Suprapubic skin (tissue), 4 donors: Measurements from ENCODE around the gene EMC1. TPM values are rescaled to one million over a fixed set of nuclear protein-coding genes. Genes with fewer than 3 reads are reported as not detected.

Experiments used
- DNase-seq, 2 donors: peaks; one replicate each; pipeline ENCODE4 v3.0.0-alpha.2; 2019; ENCODE audit warnings: low spot score in 2 of 2
- H3K27ac ChIP-seq: fragments of 200-600 bp; sonication (generic); one replicate; pipeline ENCODE4 v1.5.1; 2019
- H3K27me3 ChIP-seq: fragments of 200-600 bp; sonication (generic); one replicate; pipeline ENCODE4 v1.5.1; 2019
- H3K36me3 ChIP-seq: fragments of 200-600 bp; sonication (generic); one replicate; pipeline ENCODE4 v1.5.1; 2019
- H3K4me1 ChIP-seq: fragments of 200-600 bp; sonication (generic); one replicate; pipeline ENCODE4 v1.5.1; 2019
- H3K4me3 ChIP-seq: fragments of 200-600 bp; sonication (generic); one replicate; pipeline ENCODE4 v1.5.1; 2019; ENCODE audit warnings: mild to moderate bottlenecking
- H3K9me3 ChIP-seq: fragments of 200-600 bp; sonication (generic); one replicate; pipeline ENCODE4 v1.5.1; 2019
- EP300 ChIP-seq: sonication (generic); formaldehyde crosslinking; IDR thresholded peaks from one replicate; pipeline ENCODE4 v1.6.1; 2017; ENCODE audit warnings: antibody characterized with exemption
- POLR2A ChIP-seq, 2 donors: fragments of 450-650 bp; IDR thresholded peaks; one replicate each; pipeline ENCODE4 v1.6.1; 2017; ENCODE audit warnings: antibody characterized with exemption in 2 of 2, mild to moderate bottlenecking in 2 of 2, moderate library complexity in 2 of 2
- POLR2AphosphoS5 ChIP-seq, 3 donors: sonication (generic); formaldehyde crosslinking; IDR thresholded peaks; one replicate each; pipeline ENCODE4 v1.6.1; 2017; ENCODE audit warnings: antibody characterized with exemption in 3 of 3
- WGBS: methylation state at CpG from one replicate; pipeline ENCODE4 v1.1.5; 2018; 5-methylcytosine and 5-hydroxymethylcytosine counted together
- total RNA-seq, 4 donors: library from RNA; depleted of rRNA; stranded (reverse); fragments of >200 nt; gene quantifications; one replicate each; pipeline ENCODE4 v1.1.0, GENCODE V29; 2016
- TF ChIP-seq, protein P1 (sequence below), 2 donors: fragments of 200-600 bp in 1 of 2; fragments of 450-650 bp in 1 of 2; sonication (generic) in 1 of 2; IDR thresholded peaks; one replicate each; pipeline ENCODE4 v1.5.1; 2016 to 2019; ENCODE audit warnings: antibody characterized with exemption in 2 of 2, mild to moderate bottlenecking in 1 of 2, moderate library complexity in 1 of 2

EMC1 gene
- total RNA-seq, 4 donors from 2014 or later: 33.5 to 83.4 (median 48.9) TPM

DNA sequence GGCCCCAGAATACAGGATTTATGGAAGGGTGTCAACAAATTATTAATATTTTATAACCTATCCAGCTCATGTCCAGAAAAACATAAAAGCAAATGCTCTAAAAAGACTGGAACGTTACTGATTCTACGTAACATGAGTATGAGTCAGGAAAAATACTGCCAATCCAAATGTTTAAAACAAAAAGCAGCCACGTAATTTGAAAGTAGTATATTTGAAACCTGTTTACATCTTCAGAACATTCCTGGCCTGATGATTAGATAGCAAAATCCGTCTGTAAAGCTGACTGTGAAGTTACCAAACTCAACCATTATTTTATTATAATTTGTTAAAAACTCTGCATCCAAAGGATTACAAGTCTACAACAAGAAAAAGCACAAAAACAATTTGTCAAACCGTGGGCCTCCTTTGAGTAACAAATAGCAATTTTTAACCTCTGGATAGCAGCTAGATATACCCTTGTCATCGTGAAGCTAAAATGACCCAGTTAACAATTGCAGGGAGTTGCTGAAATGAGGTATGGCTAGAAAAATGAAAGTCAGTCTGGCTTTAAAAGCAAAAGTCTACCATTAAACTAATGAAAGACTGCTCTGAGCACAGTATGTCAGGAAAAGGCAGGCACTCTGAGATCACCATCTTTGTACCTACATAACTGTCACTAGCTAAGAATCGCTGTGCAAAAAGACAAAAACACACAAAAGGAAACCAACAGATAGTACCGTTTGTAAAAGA lies 42.5 kb downstream of the EMC1 start:
- DNase-seq: no peak
- 13% methylated on average over 8 of the region's 8 CpGs for WGBS
- Histone ChIP-seq H3K36me3 (peaks cover 4% of the 10 kb centered on the region), H3K4me1 (peaks cover 57% of the 10 kb centered on the region), H3K27ac (peak overlapping the region; percentile 91), H3K4me3 (peak overlapping the region; percentile 92), H3K27me3 (no peaks in the 10 kb centered on the region), H3K9me3 (no peaks in the 10 kb centered on the region)
- TF ChIP-seq EP300 (no peak), POLR2AphosphoS5 (IDR thresholded peaks at IDR 0.05) (no peak), POLR2A (IDR thresholded peaks at IDR 0.05) (no peak)
- TF ChIP-seq, protein P1, sequence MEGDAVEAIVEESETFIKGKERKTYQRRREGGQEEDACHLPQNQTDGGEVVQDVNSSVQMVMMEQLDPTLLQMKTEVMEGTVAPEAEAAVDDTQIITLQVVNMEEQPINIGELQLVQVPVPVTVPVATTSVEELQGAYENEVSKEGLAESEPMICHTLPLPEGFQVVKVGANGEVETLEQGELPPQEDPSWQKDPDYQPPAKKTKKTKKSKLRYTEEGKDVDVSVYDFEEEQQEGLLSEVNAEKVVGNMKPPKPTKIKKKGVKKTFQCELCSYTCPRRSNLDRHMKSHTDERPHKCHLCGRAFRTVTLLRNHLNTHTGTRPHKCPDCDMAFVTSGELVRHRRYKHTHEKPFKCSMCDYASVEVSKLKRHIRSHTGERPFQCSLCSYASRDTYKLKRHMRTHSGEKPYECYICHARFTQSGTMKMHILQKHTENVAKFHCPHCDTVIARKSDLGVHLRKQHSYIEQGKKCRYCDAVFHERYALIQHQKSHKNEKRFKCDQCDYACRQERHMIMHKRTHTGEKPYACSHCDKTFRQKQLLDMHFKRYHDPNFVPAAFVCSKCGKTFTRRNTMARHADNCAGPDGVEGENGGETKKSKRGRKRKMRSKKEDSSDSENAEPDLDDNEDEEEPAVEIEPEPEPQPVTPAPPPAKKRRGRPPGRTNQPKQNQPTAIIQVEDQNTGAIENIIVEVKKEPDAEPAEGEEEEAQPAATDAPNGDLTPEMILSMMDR (IDR thresholded peaks at IDR 0.05): no peak

- no peak overlapping the region for H3K4me3 ChIP-seq
- H3K27ac ChIP-seq: no peak overlapping the region
- no peak for DNase-seq
- H3K36me3 ChIP-seq: no peaks in the 10 kb centered on the region
- no peaks in the 10 kb centered on the region for H3K9me3 ChIP-seq
- WGBS: 78% methylated on average over 3 of the region's 3 CpGs
- H3K27me3 ChIP-seq: no peaks in the 10 kb centered on the region
- H3K4me1 ChIP-seq: peaks cover 61% of the 10 kb centered on the region
- TF ChIP-seq POLR2AphosphoS5 (IDR thresholded peaks at IDR 0.05) (no peak), POLR2A (IDR thresholded peaks at IDR 0.05) (no peak), EP300 (no peak)
- TF ChIP-seq, protein P1 (IDR thresholded peaks at IDR 0.05): no peak
These were observed 44.4 kb downstream of the EMC1 start for GRCh38 chr1:19206947-19207346.

- Histone ChIP-seq H3K36me3 (peaks cover 6% of the 10 kb centered on the region), H3K27me3 (no peaks in the 10 kb centered on the region), H3K4me3 (no peak overlapping the region), H3K4me1 (peaks cover 57% of the 10 kb centered on the region), H3K27ac (no peak overlapping the region), H3K9me3 (no peaks in the 10 kb centered on the region)
- WGBS: 83% methylated on average over 5 of the region's 5 CpGs
- no peak for DNase-seq
- TF ChIP-seq POLR2A (IDR thresholded peaks at IDR 0.05) (no peak), EP300 (no peak), POLR2AphosphoS5 (IDR thresholded peaks at IDR 0.05) (no peak)
- TF ChIP-seq, protein P1 (IDR thresholded peaks at IDR 0.05): no peak
These were observed 45.5 kb downstream of the EMC1 start for GRCh38 chr1:19205845-19206244.

DNA sequence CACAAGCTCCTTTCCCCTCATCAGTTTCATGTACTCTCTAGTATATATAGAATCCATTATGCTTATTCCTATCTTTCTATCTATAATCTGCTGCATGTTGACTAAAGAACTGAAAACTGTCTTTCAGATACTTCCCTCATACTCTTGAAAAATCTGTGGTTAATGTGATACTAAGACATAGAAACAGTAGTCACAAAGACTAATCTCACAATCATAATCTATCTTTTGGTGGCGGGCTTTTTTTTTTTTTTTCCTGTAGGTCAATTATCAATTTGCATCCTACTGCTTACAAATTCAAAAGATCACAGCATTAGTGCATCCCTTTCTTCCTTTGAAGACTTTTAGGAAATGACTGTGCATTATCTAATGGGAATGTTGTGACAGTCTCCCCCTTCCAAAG lies 45.9 kb downstream of the EMC1 start:
- TF ChIP-seq POLR2AphosphoS5 (IDR thresholded peaks at IDR 0.05) (no peak), POLR2A (IDR thresholded peaks at IDR 0.05) (no peak), EP300 (no peak)
- TF ChIP-seq, protein P1 (IDR thresholded peaks at IDR 0.05): no peak
- Histone ChIP-seq H3K36me3 (peaks cover 6% of the 10 kb centered on the region), H3K9me3 (no peaks in the 10 kb centered on the region), H3K4me1 (peaks cover 56% of the 10 kb centered on the region), H3K27me3 (no peaks in the 10 kb centered on the region), H3K4me3 (no peak overlapping the region), H3K27ac (no peak overlapping the region)
- WGBS: 70% methylated on average over 1 of the region's 1 CpG
- DNase-seq: no peak

GRCh38 chr1:19204446-19205266 lies 46.7 kb downstream of the EMC1 start:
- H3K9me3 ChIP-seq: no peaks in the 10 kb centered on the region
- no peak for TF ChIP-seq EP300
- TF ChIP-seq, protein P1 (IDR thresholded peaks at IDR 0.05): no peak
- no peak for TF ChIP-seq POLR2AphosphoS5 (IDR thresholded peaks at IDR 0.05)
- no peak for TF ChIP-seq POLR2A (IDR thresholded peaks at IDR 0.05)
- H3K27me3 ChIP-seq: no peaks in the 10 kb centered on the region
- H3K4me1 ChIP-seq: peaks cover 56% of the 10 kb centered on the region
- H3K36me3 ChIP-seq: peaks cover 6% of the 10 kb centered on the region
- no peak overlapping the region for H3K4me3 ChIP-seq
- DNase-seq: no peak
- WGBS: 85% methylated on average over 6 of the region's 6 CpGs
- H3K27ac ChIP-seq: no peak overlapping the region
